OCI-LY7 (cell line): ENCODE results near the gene BBX. TPM values are rescaled to one million over a fixed set of nuclear protein-coding genes. Genes with fewer than 3 reads are reported as not detected.

Source experiments
- BruUV-seq: library from RNA; stranded (reverse); fragments of 400-500 nt; replicated peaks from 2 replicates; lab custom pipeline; 2021; lab: Mats Ljungman, UMichigan
- CTCF ChIA-PET: fragments of 300-600 bp; sonication (Branson Sonifier 250); formaldehyde crosslinking; loops from one replicate; lab custom pipeline; 2022; ENCODE audit warnings: antibody characterized with exemption; ENCODE audit not compliant: unreplicated experiment; lab: Charles Lee
- POLR2A ChIA-PET: fragments of 300-600 bp; sonication (Branson Sonifier 250); formaldehyde crosslinking; loops from one replicate; lab custom pipeline; 2022; ENCODE audit warnings: antibody characterized with exemption; lab: Charles Lee
- DNase-seq: peaks from one replicate; pipeline ENCODE4 v3.0.0-alpha.2; 2015; ENCODE audit warnings: low spot score
- H2AFZ ChIP-seq: fragments of 200-600 bp; sonication (generic), shearing (Covaris generic); 2 replicates; pipeline ENCODE4 v1.6.1; 2014; ENCODE audit warnings: mild to moderate bottlenecking, antibody characterized with exemption, low read length, moderate library complexity
- H3K27ac ChIP-seq: fragments of 200-600 bp; sonication (generic); 2 replicates; pipeline ENCODE4 v1.5.1; 2014; ENCODE audit warnings: mixed run types, low read depth, mild to moderate bottlenecking, moderate library complexity, low read length, inconsistent platforms; ENCODE audit not compliant: poor library complexity, severe bottlenecking
- H3K36me3 ChIP-seq: fragments of 200-600 bp; sonication (generic); 2 replicates; pipeline ENCODE4 v1.6.1; 2014; ENCODE audit warnings: mild to moderate bottlenecking, antibody characterized with exemption, low read length, moderate library complexity, mixed read lengths; ENCODE audit not compliant: insufficient read depth
- H3K4me1 ChIP-seq: fragments of 200-600 bp; sonication (generic); 2 replicates; pipeline ENCODE4 v1.5.1; 2014; ENCODE audit warnings: mild to moderate bottlenecking, low read length; ENCODE audit not compliant: insufficient read depth, poor library complexity, severe bottlenecking
- H3K4me2 ChIP-seq: fragments of 200-600 bp; sonication (generic); 2 replicates; pipeline ENCODE4 v1.6.1; 2014; ENCODE audit warnings: mild to moderate bottlenecking, low read length
- H3K4me3 ChIP-seq: fragments of 200-600 bp; sonication (generic); 2 replicates; pipeline ENCODE4 v1.5.1; 2014; ENCODE audit warnings: mild to moderate bottlenecking, low read depth, low read length; ENCODE audit not compliant: poor library complexity, severe bottlenecking
- H3K79me2 ChIP-seq: fragments of 200-600 bp; sonication (generic); 2 replicates; pipeline ENCODE4 v1.6.1; 2016; ENCODE audit warnings: low read depth, mild to moderate bottlenecking, low read length, moderate library complexity, mixed read lengths; ENCODE audit not compliant: insufficient read depth
- H3K9me2 ChIP-seq: fragments of 200-600 bp; sonication (generic); 2 replicates; pipeline ENCODE4 v1.6.1; 2016; ENCODE audit warnings: mild to moderate bottlenecking, low read length, mixed read lengths; ENCODE audit not compliant: insufficient read depth
- H3K9me3 ChIP-seq: fragments of 200-600 bp; sonication (generic); 2 replicates; pipeline ENCODE4 v1.6.1; 2014; ENCODE audit warnings: mild to moderate bottlenecking, mixed run types, low read length, mixed read lengths
- H4K20me1 ChIP-seq: fragments of 200-600 bp; sonication (generic); 2 replicates; pipeline ENCODE4 v1.6.1; 2014; ENCODE audit warnings: mild to moderate bottlenecking, antibody characterized with exemption, low read length, moderate library complexity, mixed read lengths; ENCODE audit not compliant: insufficient read depth
- CTCF ChIP-seq: fragments of 200-600 bp; sonication (generic); conservative IDR thresholded peaks from 2 replicates; pipeline ENCODE4 v1.5.1; 2014; ENCODE audit warnings: mild to moderate bottlenecking, antibody characterized with exemption, low read length, moderate library complexity, mixed read lengths
- EZH2phosphoT487 ChIP-seq: fragments of 200-600 bp; sonication (generic); IDR thresholded peaks from 2 replicates; pipeline ENCODE4 v1.6.1; 2018; ENCODE audit warnings: low read depth, borderline replicate concordance, mild to moderate bottlenecking, mixed run types, antibody characterized with exemption, low read length, moderate library complexity, mixed read lengths
- intact Hi-C: fragments of 100-400 bp; cut with micrococcal nuclease; formaldehyde crosslinking; loops from one replicate; pipeline ENCODE4 v1.10.0; 2022; ENCODE audit not compliant: unreplicated experiment
- total RNA-seq, 2 experiments: library from RNA; depleted of rRNA in 1 of 2; stranded (reverse); fragments of >200 nt in 1 of 2; shearing (Covaris generic) in 1 of 2; gene quantifications; 2 replicates each; pipeline ENCODE4 v1.2.3, GENCODE V29; 2014 to 2022

The BBX gene
- total RNA-seq, 2 experiments from 2014 or later = 27.0 to 49.8 TPM

- no peaks in the 10 kb centered on the region for H3K9me3 ChIP-seq
- H3K4me2 ChIP-seq = peak overlapping the region; percentile 98
- no peaks in the 10 kb centered on the region for H3K9me2 ChIP-seq
- intact Hi-C loops = loop anchor here (5.0 to 10.0 kb wide), 7 partner anchors 73 to 1267 kb away; partner anchors contain the start of gene IFT57
- no TSS peak for BruUV-seq
- H3K36me3 ChIP-seq = peaks cover 30% of the 10 kb centered on the region; the same call in 1 of the 2 replicates
- CTCF ChIA-PET = interaction anchor here (0.6 kb wide), 1 partner anchor 1124 kb away, joined by 4 read pairs; no protein-coding TSS in a partner anchor
- H2AFZ ChIP-seq = peak overlapping the region; percentile 99
- peak; percentile 49 for DNase-seq
- POLR2A ChIA-PET = interaction anchor here (0.6 to 1.2 kb wide), 8 partner anchors 11 to 700 kb away, joined by 3 to 6 read pairs (median 4); no protein-coding TSS in a partner anchor
- H3K79me2 ChIP-seq = peaks cover 53% of the 10 kb centered on the region
- peaks cover 56% of the 10 kb centered on the region for H3K4me1 ChIP-seq
- TF ChIP-seq CTCF (no peak), EZH2phosphoT487 (no peak)
- H4K20me1 ChIP-seq = 0 out of 2 replicates have a peak, but pooled peaks cover 8% of the 10 kb centered on the region
- H3K27ac ChIP-seq = peak overlapping the region; percentile 82
- H3K4me3 ChIP-seq = peak overlapping the region; percentile 89
Observed at GRCh38 chr3:107524326-107524840, 1.6 kb downstream of the BBX start.

- no peak for TF ChIP-seq EZH2phosphoT487
- no peak for TF ChIP-seq CTCF
- Histone ChIP-seq H3K36me3 (peaks cover 36% of the 10 kb centered on the region; the same call in 1 of the 2 replicates), H2AFZ (peak overlapping the region; percentile 99), H3K27ac (peak overlapping the region; percentile 82), H3K4me3 (peak overlapping the region; percentile 89), H3K79me2 (peaks cover 53% of the 10 kb centered on the region), H4K20me1 (0 out of 2 replicates have a peak, but pooled peaks cover 8% of the 10 kb centered on the region), H3K9me3 (no peaks in the 10 kb centered on the region), H3K4me2 (peak overlapping the region; percentile 98), H3K4me1 (peaks cover 57% of the 10 kb centered on the region), H3K9me2 (no peaks in the 10 kb centered on the region)
- POLR2A ChIA-PET = interaction anchor here (0.6 to 1.2 kb wide), 5 partner anchors 11 to 601 kb away, joined by 3 to 6 read pairs (median 3); no protein-coding TSS in a partner anchor
- no TSS peak for BruUV-seq
- CTCF ChIA-PET = interaction anchor here (0.6 kb wide), 1 partner anchor 1123 kb away, joined by 4 read pairs; no protein-coding TSS in a partner anchor
- intact Hi-C loops = loop anchor here (5.0 to 10.0 kb wide), 7 partner anchors 72 to 1268 kb away; partner anchors contain the start of gene IFT57
- DNase-seq = peak; percentile 42
Observed at GRCh38 chr3:107524841-107525643, 2.3 kb downstream of the BBX start.
